Cardiac fibroblast (primary cell): ENCODE measurements around the gene DTX3L.

Source experiments
- DNase-seq, 2 donors: peaks; one replicate each; pipeline versions ENCODE4 v3.0.0 to v3.0.0-alpha.2; 2010; ENCODE audit warnings: low read depth in 2 of 2
- H3K4me3 ChIP-seq, 2 donors: replicated peaks in 1 of 2; 1 replicate in 1 of 2; 2 replicates in 1 of 2; pipeline ENCODE4 v1.5.1; 2011; ENCODE audit warnings: low read depth in 2 of 2, low read length in 2 of 2, mild to moderate bottlenecking in 2 of 2, moderate library complexity in 1 of 2
- TF ChIP-seq, protein P1 (sequence below): IDR thresholded peaks from one replicate; pipeline ENCODE4 v1.5.1; 2011; ENCODE audit warnings: low read depth, mild to moderate bottlenecking, low read length, inconsistent platforms

DTX3L gene

DNA sequence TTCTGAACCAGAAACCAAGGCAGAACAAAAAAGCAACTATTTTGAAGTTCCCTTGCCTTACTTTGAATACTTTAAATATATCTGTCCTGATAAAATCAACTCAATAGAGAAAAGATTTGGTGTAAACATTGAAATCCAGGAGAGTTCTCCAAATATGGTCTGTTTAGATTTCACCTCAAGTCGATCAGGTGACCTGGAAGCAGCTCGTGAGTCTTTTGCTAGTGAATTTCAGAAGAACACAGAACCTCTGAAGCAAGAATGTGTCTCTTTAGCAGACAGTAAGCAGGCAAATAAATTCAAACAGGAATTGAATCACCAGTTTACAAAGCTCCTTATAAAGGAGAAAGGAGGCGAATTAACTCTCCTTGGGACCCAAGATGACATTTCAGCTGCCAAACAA, 4.6 kb downstream of the DTX3L start:
- DNase-seq, result no peak
- TF ChIP-seq, protein P1, sequence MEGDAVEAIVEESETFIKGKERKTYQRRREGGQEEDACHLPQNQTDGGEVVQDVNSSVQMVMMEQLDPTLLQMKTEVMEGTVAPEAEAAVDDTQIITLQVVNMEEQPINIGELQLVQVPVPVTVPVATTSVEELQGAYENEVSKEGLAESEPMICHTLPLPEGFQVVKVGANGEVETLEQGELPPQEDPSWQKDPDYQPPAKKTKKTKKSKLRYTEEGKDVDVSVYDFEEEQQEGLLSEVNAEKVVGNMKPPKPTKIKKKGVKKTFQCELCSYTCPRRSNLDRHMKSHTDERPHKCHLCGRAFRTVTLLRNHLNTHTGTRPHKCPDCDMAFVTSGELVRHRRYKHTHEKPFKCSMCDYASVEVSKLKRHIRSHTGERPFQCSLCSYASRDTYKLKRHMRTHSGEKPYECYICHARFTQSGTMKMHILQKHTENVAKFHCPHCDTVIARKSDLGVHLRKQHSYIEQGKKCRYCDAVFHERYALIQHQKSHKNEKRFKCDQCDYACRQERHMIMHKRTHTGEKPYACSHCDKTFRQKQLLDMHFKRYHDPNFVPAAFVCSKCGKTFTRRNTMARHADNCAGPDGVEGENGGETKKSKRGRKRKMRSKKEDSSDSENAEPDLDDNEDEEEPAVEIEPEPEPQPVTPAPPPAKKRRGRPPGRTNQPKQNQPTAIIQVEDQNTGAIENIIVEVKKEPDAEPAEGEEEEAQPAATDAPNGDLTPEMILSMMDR, result no peak
- no peak overlapping the region for H3K4me3 ChIP-seq

DNA sequence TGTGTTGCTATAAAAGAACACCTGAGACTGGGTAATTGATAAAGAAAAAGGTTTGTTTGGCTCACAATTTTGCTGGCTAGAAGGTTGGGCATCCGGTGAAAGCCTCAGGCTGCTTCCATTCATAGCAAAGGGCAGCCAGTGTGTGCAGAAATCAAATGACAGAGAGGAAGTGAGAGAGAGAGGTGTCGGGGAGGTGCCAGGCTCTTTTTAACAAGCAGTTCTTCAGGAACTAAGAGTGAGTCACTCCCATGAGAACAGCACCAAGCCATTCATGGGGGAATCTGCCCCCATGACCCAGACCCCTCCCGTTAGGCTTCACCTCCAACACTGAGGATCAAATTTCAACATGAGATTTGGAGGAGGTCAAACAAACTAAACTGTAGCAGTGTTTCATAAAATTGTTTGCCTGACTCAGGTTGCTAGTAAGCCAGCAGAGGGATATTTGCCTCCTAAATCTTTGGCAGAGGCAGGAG, 8.8 kb downstream of the DTX3L start:
- peak; percentile 63 to 65 for DNase-seq
- TF ChIP-seq, protein P1, result peak; percentile 2
- no peak overlapping the region for H3K4me3 ChIP-seq

DNA sequence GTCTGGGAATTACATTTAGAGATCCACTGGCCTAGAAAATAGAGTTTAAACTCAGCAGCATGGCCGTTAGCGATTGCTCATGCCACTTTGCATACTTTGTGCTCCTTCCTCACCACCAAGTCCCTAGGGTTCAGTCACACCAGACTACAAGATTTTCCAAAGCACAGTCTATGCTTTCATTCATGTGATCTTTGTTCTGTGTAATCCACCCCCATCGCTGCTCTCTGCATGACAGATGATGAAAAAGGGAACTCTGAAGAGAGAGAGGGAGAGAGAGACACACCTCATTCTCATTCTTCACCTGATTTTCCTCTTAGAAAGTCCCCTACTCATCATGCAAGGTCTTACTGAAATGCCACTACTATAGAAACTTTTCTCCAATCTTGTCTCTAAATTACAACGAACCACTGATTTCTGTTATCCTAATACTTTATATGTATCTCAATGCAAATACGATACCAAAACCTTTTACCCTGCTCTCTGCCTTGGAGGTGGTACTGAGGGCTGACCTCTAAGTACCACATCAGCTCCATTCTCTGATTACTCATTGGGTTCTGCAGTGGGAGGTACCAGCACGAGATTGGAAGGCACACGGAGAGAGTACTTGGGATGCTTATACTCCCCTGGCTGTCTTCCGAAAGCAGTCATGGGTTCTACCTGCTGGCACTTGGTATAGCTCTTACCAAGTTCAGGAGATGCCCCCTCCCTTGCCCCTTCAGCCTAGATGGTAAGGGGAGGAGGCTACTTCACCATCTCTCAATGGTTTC, 12.2 kb downstream of the DTX3L start:
- no peak overlapping the region for H3K4me3 ChIP-seq
- DNase-seq, result peak in 1 of 2 donors; percentile 12

DNA sequence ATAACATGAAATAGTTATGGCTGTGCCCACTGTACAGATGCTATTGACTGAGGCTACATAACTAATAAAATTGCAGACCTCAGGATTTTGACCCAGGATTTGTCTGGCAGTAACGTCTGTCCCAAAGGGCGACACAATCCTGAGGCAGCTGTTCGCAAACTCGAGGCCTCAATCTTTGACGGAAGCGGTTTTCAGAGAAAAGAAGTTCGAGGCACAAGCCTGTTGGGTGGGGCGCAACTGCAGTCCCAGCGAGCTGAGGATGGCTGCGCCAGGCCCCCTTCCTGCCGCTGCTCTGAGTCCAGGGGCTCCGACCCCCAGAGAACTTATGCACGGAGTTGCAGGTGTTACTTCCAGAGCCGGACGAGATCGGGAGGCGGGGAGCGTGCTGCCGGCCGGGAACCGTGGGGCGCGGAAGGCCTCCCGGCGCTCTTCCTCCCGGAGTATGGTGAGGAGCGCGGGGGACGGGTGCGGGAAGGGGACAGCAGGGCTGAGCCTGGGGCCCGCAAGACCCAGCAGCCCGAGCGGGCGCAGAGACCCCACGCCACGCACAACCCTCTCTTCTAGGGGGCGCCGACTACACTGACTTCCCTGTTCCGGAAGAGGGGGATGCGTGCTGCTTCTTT, 13.4 kb downstream of the DTX3L start, which contains the start of gene PARP15:
PARP15 (plus strand) TSS at position 242 of the 623 bp plus-strand sequence; CDS start at position 260, 18 bp downstream.
- TF ChIP-seq, protein P1, result no peak
- H3K4me3 ChIP-seq, result peak within 1 kb of the TSS; percentile 43 to 48
- no peak for DNase-seq

More for the DNA sequence above, 12.2 kb downstream of the DTX3L start:
- TF ChIP-seq, protein P1, result no peak

DNA sequence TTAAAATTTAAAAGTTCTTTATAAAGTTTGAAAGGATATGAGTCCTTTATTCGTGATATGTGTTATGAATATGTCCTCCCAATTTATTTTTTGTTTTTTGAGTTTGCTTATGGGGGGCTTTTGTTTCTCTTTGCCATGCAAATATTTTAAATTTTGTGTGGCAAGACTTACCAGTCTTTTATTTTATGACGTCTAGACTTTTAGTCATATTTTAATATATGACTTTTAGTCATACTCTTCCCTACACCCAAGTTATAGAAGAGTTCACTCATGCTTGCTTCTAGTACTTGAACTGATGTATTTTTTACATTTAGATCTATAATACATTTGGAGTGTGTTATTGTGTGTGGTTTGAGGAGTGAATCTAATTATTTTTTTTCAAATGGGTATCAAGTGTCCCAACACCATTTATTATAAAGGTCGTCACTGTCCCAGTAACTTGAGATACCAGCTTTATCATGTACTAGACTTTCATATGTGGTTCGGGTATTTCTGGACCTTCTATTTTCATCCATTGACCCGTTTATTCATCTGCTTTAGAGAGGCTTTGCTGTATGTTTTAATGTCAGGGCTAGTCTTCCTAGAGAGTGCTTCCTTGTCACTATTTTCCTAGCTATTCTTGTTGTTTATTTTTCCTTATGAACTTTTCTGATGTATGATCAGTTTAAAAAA, 14.1 kb downstream of the DTX3L start:
- no peak overlapping the region for H3K4me3 ChIP-seq
- TF ChIP-seq, protein P1, result no peak
- no peak for DNase-seq

DNA sequence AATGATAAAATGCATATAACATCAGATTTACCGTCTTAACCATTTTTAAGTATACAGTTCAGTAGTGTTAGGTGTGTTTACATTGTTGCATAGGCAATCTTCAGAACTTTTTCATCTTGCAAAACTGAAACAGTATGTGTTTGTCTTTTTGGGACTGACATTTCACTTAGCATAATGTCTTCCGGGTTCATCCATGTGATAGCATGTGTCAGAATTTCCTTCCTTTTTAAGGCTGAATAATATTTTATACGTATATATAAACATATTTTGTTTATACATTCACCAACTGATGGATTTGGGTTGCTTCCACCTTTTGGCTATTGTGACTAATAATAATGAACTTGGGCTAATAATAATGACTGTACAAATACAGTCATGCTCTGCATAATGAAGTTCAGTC, 16.3 kb downstream of the DTX3L start:
- no peak overlapping the region for H3K4me3 ChIP-seq
- TF ChIP-seq, protein P1, result no peak
- no peak for DNase-seq
